GM19043 (cell line): ENCODE measurements around the gene TEX22.
"Not testable (repeated sequence)": the region's sequence is repeated elsewhere in the genome, so short reads cannot be mapped to it uniquely, and the experiment has no call there.

Experiments
- ATAC-seq: cut with Tn5 transposase; IDR thresholded peaks from one replicate; pipeline ENCODE4 v1.9.1; 2021; ENCODE audit warnings: low read depth; ENCODE audit not compliant: unreplicated experiment

The TEX22 gene

DNA sequence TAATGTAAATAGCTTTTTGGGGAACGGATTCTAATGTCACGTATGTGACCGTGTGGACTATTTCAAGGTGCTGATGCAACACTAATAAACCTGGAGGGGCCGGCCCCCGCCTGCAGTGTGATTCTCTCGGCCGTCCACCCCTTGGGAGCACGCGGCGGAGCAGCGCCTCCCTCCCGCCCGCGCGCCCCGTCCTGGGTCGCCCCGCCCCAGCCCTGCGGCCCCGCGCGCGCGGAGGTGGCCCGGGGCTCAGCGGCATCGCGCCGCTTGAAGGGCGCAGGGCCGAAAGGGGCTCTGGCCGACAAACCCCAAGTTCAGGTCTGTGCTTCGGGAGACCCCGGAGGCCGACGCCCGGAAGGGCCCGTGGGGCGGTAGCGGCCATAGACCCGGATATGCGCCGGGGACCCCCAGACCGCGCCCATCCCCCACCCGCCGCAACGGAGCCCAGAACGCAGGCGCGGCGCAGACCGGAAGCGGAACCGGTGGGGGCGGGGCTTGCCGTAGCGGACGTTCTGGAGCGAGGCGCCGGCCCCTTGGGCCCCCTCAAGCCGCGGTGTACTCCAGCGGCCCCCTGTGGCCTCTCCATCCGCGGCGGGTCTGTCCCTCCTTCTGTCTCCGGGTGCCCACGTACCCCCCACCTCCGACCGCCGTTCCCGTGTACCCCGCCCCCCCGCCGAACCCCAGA is at the start of gene TEX22:
TSS of gene TEX22 (plus strand) at position 495 of the 682 bp plus-strand sequence. CDS start 803 bp downstream, outside the sequence.
- peak; percentile 67 for ATAC-seq

DNA sequence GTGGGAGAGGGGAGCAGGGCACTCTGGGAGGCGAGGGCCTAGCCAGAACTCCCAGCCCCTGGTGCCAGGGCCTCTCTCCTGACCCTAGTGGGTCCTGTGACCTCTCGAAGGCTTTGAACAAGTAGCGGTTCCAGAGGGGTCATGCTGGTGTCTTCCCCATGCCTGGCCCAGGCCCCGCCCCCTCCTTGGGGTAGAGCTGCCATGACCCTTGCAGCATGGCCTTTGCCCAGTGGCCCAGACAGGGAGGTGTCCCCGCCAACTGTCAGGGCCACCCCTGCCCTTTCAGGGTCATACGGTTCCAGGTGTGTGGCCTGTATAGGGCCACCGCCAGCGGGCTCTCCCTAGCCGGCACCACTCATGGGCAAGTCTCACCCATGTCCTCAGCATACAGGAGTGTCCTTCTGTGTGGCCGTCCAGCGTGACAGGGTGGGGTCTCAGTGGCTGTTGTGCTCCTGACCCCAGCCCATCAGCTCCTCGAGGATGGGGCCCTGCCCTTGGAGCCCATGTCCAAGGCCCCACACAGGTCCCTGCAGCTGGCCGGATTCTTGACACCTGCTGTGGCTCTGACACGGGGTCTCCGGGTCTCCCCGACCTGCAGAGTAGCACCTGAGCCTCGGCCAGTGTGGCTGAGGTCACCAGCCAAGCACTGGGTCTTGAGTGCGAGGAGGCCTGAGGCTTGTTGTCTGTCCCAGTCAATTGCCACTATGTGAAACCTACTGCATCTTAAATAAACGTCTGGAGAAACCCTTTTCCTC is 49.2 kb upstream of the TEX22 start:
- no peak for ATAC-seq

DNA sequence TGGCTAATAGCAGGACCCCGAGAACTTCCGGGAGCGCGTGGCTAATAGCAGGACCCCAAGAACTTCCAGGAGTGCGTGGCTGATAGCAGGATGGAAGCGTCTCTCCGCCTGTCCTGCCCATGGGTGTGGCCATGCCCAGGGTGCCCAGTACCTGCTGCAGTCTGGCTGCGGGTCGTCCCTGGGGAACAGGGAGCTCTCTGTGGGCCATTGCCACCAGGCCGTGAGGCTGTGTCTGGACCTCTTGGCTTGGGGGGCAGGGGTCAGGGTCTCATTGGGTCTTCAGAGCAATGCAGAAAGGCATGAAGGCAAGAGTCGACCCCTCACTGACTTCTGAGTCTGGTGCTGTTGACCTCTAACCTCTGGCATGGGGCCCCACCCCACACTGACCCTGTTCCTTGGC is 48.3 kb upstream of the TEX22 start:
- ATAC-seq = no peak

DNA sequence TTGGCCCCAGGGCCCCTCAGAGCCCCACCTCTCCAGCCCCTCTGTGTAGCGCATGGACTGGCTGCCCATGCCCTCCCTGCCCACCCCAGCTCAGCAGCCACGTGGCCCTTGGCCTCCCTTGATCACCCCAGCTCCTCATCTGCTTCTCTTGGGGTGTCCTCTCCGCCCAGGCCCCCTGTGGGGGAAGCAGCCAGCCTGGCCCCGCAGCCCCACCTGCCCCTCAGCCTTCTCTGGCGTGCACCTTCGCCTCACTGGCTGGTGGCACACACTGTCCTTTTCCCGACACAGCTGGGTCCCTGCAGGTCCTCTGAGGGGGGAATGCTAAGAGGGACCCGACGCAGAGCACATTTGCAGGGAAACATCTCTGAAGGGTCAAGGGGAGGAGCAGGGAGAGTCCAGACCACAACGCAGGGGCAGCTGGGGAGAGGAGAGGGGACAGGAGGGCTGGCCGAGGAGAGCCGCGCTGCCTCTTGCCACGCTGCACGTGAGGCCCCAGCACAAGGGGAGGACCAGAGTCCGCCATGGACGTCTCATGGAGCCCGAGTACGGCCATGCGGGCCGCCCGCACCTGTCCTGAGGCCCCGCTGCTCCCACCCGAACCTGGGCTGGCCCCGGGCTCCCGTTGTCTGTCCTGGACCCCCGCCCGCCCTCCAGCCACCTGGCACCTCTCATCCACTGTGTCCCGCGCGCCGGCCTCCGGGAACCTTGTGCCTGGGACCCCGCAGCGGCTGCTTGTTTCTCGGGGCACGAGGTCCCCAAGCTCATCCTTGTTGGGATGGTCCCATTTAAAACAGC is 47.7 kb upstream of the TEX22 start:
- ATAC-seq = no peak

DNA sequence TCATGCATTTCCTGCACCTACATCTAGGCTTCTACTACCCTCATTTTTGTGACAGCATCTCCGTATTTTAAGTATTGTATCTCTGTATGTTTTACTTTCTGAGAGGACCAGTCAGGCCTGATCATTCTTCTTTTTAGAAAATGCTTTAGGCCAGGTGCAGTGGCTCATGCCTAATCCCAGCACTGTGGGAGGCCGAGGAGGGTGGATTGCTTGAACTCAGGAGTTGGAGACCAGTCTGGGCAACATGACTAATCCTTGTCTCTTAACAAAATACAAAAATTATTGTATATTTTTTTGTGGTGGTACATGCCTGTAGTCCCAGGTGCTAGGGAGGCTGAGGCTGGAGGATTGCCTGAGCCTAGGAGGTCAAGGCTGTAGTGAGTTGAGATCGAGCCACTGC is 46.9 kb upstream of the TEX22 start:
- ATAC-seq = no peak

DNA sequence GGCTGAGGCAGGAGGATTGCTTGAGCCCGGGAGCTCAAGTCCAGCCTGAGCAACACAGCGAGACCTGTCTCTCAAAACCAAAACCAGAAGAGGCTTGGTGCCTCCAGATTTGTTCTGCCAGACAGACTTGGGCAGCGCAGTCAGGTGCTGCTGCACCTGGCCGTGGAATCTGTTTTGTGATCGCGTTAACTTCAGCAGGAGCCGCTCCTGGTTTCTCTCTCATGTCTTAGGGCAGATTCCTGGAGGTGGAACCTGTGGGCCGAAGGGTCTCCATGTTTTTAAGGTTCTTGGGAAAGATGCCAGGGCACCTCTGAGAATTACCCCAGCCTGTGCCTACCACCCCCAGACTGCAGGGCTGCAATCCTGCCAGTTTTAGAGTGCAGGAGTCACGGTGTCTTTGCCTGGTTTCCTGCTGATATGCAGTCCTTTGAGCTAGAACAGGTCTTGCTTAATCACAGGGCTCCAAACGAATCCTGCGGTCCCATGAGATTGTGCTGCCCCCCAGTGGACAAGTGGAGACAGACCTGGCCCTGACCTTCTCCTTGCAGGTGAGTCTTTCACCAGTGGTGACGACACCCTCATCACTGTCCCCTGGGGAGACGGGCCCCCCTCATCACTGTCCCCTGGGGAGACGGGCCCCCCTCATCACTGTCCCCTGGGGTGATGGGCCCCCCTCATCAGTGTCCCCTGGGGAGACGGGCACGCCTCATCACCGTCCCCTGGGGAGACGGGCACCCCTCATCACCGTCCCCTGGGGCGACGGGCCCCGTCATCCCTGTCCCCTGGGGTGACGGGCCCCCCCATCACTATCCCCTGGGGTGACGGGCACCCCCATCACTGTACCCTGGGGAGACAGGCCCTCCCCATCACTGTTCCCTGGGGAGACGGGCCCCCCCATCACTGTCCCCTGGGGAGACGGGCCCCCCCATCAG is 46.2 kb upstream of the TEX22 start:
- ATAC-seq = no peak

- no peak for ATAC-seq
These were observed 45.2 kb upstream of the TEX22 start for GRCh38 chr14:105353136-105353535.

- no peak for ATAC-seq
These were observed 43.8 kb upstream of the TEX22 start for GRCh38 chr14:105354541-105354940.

DNA sequence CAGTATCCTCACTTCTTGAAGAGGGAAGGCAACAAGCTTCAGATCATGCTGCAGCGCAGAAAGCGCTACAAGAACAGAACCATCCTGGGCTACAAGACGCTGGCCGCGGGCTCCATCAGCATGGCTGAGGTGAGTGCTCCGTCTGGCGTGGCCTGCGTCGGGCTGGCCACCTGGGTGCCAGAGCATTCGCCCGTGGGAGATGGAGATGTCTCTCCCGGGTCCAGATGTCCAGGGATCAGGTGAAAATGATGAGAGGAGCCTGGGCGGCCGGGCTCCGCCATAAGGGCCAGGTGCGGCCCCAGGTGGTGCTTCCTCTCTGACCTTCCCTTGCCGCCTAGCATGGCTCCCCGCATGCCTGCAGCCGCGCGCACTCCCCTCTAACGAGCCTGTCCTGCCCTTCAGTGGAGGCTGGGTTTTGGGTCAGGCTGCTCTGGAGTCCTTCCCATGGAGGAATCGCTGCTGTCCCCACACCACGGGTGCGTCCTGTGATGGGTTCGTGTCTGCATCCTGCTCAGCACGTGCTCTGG is 43.2 kb upstream of the TEX22 start:
- ATAC-seq = no peak

- no peak for ATAC-seq
These were observed 42.3 kb upstream of the TEX22 start for GRCh38 chr14:105355850-105356604.

DNA sequence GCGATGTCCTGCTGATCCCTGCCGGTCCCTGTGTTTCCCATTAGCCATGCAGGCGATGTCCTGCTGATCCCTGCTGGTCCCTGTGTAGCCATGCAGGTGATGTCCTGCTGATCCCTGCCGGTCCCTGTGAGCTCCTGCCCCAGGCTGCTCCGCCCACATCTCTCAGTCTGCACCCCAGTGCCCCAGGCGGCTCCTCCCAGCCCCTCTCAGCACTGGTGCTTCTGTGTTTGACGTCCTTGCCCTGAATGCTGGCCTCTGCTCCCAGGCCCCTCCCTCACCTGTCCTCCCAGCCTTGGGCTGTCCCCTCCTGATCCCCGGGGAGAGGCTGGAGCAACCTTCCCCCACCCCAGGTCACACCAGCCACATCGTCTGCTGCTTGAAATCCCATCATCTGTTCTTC is 41.4 kb upstream of the TEX22 start:
- ATAC-seq = no peak

DNA sequence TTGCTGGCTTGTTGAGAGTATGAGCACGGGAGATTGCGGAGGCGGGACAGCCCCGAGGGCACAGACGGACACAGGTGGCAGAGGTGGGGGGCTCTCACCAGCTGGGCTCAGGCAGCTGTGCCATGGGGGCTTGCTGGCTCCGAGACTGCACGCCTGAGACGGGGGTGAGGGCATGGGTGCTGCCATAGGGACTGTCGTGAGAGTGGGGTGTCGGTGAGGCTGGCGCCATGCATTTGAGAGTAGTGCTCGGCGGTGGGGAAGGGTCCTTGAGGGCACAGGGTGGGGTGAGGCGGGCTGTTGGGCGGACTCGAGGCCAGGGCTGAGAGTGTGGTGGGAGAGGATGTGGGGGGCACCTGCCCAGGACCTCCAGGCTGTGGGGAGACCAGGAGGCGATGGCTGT is 40.7 kb upstream of the TEX22 start:
- ATAC-seq = no peak

GRCh38 chr14:105358140-105358846 is 40.0 kb upstream of the TEX22 start:
- ATAC-seq = no peak

DNA sequence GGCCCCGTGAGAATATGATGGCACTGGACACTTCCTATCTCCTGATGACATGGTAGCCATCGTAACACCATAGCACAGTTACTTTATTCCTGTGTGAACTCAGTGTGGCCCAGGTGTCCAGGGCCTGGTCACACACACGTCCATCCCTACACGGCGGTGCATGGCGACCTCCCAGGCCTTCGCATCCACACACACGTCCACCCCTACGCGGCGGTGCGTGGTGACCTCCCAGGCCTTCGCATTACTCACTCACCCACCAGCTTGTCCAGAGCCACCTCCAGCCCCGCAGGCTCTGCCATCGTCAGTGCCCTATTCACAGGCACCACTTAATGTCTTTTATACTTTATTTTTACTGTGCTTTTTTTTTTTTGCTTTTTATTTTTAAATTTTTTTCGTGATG is 39.4 kb upstream of the TEX22 start:
- ATAC-seq = no peak

GRCh38 chr14:105361412-105361811 is 36.9 kb upstream of the TEX22 start:
- not testable (repeated sequence) for ATAC-seq

DNA sequence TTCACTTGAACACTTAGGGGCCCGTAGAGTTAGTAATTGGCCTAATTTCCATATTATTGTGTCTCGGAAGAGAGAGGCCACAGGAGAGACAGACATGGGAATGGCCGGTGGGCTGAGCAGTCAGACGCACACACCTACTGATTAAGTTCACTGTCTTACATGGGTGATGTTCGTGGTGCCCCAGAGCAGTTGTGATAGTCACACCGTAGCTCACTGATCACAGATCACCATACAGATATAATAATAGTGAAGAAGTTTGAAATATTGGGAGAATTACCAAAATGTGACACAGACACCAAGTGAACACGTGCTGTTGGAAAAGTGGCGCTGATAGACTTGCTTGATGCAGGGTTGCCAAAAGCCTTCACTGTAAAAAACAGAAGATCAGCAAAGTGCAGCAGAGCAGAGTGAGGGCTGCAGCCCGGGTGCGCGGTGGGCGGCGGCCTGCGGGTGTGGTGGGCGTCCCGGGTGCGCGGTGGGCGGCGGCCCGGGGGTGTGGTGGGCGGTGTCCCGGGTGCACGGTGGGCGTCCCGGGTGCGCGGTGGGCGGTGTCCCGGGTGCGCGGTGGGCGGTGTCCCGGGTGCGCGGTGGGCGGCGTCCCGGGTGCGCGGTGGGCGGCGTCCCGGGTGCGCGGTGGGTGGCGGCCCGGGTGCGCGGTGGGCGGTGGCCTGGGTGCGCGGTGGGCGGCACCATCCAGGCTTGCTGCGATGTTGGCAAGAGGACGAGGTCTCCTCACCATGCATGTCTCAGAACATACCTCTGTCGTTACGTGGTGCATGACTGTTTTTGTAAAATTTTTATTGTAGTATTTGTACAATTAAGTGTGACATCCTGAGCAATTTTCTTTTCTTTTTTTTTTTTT is 34.3 kb upstream of the TEX22 start:
- ATAC-seq = no peak

GRCh38 chr14:105365101-105365500 is 33.2 kb upstream of the TEX22 start:
- ATAC-seq = no peak

DNA sequence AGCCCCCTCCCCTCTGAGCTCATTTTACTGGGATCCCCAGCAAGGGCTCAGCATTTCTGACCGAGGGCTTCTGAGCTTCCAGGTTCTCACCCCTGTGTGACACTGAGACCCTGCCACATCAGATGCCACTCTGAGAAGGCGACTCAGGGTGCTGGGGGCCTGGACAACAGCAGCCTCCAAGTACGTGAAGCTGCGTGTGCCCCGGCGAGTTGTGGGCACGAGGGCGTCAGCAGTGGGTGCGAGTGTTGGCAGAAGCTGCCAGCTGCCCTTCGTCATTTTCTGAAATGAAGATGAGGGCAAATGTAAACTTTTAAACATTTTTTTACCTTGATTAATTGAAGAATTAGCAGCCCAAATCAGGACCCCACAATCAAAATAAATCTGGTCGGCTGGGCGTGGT is 32.7 kb upstream of the TEX22 start:
- no peak for ATAC-seq
